HG03280 (cell line): ENCODE data around the gene CIT.
"Not testable (repeated sequence)": the region's sequence is repeated elsewhere in the genome, so short reads cannot be mapped to it uniquely, and the experiment has no call there.

Experiments used
- ATAC-seq: cut with Tn5 transposase; IDR thresholded peaks from one replicate; pipeline ENCODE4 v1.9.1; 2021; ENCODE audit warnings: mild to moderate bottlenecking, moderate library complexity; ENCODE audit not compliant: unreplicated experiment

CIT gene

DNA sequence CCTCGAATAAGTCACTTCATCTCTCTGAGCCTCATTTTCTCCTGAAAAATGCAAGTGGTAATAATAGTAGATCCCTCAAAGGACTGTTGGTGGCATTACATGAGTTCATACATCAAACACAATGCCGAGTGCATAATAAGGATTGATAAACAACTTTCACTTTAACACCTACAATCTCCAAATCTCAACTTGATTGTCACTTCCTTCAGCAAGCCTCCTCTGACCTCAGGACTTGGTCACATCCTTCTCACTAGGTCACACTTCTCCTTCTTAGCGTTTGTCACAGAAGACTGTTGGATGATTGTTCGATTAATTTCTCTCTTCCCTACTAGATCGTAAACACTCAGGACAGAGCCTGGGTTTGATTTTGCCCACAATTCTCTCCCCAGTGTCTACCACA, 217.0 kb downstream of the CIT start:
- no peak for ATAC-seq

DNA sequence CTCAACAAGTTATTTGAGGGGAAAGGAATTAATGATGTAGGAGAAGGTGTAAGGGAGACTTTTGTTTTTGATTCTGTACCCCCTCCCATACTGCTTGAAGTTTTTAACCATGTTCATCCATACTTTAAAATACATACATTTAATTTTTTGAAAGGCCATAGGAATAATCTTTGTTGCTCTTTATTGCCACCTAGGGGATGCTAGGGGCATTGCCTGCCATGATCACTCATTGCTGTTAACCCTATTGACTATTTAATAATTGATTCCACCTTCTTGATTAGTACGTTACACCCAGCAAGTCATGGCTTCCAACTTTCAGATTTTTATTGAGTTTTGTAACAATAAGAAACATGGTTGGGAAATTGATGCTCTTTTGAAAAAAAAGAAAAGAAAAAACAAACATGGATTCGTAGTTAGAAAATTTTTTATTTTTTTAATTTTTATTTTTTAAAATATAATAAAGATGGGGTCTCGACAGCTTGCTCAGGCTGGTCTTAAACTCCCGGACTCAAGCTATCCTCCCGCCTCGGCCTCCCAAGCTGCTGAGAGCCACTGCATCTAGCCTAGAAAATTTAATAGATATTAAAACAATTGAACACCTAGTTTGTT, 217.7 kb downstream of the CIT start:
- ATAC-seq: no peak

DNA sequence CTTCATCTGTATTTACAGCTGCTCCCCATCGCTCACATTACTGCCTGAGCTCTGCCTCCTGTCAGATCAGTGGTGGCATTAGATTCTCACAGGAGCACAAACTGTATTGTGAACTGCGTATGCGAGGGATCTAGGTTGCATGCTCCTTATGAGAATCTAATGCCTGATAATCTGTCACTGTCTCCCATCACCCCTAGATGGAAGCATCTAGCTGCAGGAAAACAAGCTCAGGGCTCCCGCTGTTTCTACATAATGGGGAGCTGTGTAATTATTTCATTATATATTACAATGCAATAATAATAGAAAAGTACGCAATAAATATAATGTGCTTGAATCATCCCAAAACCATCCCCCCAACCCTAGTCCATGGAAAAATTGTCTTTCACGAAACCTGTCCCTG, 219.0 kb downstream of the CIT start:
- ATAC-seq: not testable (repeated sequence)

DNA sequence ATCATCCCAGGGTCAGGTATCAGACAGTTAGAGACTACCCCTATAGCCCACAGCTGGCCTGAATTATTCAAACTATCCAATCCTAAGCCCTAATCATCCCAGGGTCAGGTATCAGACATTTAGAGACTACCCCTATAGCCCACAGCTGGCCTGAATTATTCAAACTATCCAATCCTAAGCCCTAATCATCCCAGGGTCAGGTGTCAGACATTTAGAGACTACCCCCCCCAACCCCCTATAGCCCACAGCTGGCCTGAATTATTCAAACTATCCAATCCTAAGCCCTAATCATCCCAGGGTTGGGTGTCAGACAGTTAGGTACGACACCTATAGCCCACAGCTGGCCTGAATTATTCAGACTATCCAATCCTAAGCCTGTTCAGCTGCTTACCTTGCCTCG, 220.1 kb downstream of the CIT start:
- ATAC-seq: not testable (repeated sequence)

DNA sequence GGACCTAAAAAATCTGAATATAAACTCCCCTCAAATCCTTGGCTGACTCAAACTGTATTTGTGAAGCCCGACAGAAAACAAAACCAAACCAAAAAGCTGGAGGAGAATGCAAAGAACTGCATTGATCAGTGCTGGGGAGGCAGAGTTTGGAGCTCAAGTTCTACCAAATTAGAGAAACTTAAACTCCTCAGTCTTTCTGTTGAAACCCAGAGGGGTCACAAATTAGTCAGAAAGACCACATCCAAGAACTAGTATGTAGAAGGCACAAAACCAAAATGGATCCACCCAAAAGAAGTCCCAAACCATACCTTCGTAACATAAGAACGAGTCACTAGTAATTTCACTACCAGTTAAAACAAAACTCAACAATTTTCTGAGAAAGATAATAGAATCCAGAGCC, 224.5 kb downstream of the CIT start:
- ATAC-seq: no peak

DNA sequence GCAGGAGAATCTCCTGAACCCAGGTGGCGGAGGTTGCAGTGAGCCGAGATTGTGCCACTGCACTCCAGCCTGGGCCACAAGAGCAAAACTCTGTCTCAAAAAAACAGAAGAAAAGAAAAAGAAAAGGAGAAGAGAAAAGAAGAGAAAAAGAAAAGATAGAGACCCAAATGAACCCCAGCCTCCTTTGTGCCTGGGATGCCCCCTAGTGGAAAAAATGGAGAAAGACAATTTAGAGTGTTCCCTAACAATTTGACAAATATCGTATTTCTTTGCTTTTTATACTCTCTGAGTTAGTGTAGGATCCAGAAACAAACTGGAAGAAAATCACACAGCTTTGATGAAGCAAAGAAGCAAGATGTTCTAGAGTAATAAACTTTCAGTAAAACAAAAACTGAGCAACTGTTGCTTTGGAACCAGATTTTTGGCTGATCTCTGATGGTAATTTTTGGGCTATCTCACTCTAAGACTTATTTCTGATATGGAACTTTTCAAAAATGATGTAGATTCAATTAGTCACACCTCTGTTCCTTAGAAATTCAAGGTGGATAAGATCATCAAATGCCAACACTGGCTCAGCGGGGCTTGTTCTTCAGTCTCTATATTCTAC, 227.8 kb downstream of the CIT start:
- ATAC-seq: no peak

DNA sequence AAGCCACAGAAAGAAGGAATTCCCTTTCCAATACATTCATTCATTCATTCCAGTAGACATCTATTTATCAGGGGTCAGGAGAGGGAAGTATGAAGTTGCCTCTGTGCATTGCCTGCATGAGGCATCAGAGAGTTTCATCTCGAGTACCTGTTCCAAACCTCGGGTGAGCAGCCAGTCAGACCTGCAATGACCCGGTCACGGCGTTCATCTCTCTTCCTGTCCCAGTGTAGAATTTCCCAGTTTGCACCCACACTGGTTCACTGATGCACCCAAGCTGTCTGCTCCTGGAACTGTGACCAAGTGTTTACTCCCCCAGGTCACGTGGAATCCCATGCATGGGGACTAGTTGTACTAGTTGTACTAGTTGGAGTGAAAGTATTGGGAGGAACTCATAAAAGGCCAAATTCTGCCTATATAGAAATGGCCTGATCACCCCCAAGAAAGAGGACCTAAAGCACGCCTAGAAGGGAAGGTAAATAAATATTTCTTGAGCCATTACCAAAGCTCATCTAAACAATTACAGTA, 231.5 kb downstream of the CIT start:
- ATAC-seq: no peak

DNA sequence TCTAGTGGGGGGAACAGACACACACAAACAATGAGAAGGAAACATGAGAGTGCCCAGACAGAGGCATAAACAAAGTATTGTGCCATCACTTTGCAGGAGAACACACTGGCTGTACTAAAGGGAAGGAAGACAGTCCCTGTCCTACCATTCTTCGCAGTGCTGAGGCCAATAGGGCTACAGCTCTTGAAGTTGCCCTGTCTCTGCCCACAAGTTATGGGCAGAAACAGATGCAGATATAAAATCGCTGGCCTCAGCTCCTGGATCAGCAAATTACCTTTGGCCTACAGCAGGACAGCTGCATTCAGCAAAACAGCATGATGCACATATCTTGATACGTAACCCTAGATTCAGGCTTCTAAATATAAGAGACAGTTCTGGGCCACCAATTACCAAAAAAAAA, 232.2 kb downstream of the CIT start:
- no peak for ATAC-seq

DNA sequence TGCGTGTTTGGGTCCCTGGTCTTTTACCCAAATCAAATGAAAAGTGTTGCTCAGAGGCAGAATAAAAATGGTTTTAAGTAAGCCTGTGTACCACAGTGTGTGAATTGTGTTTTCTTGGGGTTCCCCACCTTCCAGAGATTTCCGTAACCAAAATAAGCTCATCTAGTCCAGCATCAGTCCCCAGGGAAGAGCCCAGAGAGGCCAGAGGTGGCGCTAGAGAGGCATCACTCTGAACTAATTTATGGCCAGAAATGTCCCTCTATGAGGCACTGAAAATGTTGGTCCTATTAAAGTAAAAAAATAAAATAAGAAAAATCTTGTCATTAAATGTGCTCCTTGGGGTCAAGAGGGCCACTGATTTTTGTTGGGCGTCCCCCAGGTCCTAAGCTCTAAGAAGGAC, 234.1 kb downstream of the CIT start:
- no peak for ATAC-seq
